Upper lobe of left lung (tissue), 4 donors: ENCODE measurements around the gene PTPRD.

ENCODE experiments used
- EP300 ChIP-seq, 4 donors: sonication (generic); formaldehyde crosslinking; IDR thresholded peaks; one replicate each; pipeline ENCODE4 v1.5.1; 2017; ENCODE audit warnings: antibody characterized with exemption in 4 of 4, control low read depth in 2 of 4
- TF ChIP-seq, protein P1 (sequence below), 6 experiments: fragments of 450-650 bp in 4 of 6; fragments of 200-600 bp in 2 of 6; sonication (generic) in 2 of 6; IDR thresholded peaks; one replicate each; pipeline ENCODE4 v1.5.1; 2016 to 2019; ENCODE audit warnings: antibody characterized with exemption in 6 of 6

DNA sequence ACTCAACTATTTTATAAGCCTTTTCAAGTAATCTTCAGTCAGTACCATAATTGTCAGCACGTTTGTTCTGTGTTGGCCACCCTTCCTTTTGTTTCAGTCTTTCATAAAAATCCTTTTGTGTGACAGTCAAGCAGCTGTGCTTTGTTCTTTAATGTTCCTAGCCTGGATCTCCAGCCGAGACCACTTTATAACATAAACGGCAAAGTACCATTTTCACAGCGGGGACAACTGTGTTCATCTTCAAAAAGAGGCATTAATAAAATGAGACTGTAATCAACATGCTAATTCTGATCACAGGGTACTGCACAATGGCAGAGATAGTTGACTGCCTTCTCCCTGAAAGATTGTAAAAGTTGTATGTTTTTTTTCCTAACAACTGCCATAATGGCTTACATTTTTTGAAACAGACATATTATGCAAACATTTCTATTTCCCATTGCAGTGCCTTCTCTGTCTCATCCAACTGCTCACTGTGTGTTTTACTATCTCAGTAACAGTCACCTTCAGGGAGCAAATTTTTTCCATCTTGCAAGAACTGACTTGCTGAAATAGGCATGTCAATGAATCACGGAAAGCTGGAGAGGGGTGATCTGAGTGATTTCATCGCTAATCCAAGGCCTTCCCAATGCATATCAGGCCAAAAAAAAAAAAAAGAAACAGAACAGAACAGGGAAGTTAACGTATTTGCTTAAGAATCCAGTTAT, 1984.7 kb downstream of the PTPRD start:
- no peak for TF ChIP-seq EP300 (IDR thresholded peaks at IDR 0.05)
- TF ChIP-seq, protein P1, sequence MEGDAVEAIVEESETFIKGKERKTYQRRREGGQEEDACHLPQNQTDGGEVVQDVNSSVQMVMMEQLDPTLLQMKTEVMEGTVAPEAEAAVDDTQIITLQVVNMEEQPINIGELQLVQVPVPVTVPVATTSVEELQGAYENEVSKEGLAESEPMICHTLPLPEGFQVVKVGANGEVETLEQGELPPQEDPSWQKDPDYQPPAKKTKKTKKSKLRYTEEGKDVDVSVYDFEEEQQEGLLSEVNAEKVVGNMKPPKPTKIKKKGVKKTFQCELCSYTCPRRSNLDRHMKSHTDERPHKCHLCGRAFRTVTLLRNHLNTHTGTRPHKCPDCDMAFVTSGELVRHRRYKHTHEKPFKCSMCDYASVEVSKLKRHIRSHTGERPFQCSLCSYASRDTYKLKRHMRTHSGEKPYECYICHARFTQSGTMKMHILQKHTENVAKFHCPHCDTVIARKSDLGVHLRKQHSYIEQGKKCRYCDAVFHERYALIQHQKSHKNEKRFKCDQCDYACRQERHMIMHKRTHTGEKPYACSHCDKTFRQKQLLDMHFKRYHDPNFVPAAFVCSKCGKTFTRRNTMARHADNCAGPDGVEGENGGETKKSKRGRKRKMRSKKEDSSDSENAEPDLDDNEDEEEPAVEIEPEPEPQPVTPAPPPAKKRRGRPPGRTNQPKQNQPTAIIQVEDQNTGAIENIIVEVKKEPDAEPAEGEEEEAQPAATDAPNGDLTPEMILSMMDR (IDR thresholded peaks at IDR 0.05), result no peak
